Kidney tubule cell (primary cell): Measurements from ENCODE around the gene MALL.
A peak's percentile ranks its signal among the peaks of the same experiment; 100 is the strongest.
"Not testable (repeated sequence)": the region's sequence is repeated elsewhere in the genome, so short reads cannot be mapped to it uniquely, and the experiment has no call there.

Source experiments
- DNase-seq: peaks from one replicate; pipeline ENCODE4 v3.0.0-alpha.2; 2018; ENCODE audit warnings: low spot score

The MALL gene

DNA sequence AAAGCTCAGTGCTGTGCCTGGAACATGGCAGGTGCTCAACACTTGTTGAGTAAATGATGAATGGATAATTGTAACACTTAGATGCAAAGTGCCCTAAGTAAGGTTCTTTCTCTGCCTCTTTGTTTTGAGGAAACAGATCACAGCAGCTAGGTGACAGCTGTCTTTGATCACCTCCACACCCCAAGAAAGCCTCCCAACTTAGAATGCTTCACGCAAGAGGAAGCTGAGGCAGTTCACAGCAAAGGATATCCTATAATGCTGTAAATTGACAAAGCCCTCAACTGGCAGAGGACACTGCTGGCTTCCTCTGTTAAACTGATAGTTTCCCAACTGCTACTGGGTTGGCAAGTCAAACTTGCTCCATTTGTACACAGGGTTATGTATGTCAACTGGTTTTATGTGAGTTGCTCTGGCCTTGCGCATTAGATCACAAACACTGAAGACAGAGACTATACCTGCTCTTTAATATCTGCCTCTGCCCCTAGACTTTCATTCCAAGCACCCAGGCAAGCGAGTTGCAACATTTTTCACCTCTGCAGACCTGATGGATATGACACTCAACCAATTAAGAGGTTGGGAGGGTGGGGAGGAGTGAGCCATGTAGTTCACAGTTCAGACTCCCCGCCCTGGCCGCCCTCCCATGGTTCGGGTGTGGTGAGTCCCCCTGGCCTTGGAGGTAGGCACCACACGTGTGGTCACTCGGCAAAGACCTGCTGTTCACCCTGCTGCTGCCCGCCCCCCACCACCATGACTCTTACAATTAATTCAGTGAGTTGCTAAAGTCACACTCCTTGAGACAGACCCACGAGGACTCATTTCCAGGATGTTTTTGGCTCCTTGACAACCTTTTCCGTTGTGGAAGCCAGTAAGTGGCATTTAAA lies 4.8 kb upstream of the MALL start:
- DNase-seq, result no peak

DNA sequence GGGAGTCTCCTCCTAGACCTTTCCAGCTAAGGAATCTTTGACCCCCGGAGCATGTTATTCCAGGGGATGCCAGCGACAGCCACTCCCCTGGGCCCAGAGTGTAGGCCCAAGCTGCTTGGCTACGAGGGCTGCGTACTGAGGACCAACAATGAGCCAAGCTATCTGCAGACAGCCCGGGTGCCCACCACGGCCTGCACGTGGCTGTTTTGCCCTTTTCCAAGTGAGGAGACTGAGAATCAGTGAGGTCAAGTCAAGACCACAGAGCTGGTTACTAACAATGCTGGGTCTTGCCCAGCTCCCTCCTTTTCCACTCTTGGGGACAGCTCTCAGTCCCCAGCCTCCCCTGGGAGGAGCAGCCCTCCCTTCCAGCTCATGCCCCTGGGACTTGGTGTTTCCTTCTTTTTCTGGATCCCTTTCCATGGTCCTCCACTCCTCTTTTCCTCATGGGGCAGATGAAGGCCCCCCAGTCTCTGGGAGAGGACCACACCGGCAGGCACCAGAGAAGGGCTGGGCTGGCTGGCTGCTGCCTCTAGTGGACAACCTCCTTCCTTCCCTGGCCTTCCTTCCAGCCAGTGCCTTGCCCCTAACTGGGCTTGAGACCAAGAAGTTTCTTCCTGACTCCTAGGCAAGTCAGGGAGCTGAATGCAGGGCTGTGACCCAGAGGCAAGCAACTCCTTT lies 550 bp upstream of the MALL start:
- DNase-seq, result peak; percentile 67

DNA sequence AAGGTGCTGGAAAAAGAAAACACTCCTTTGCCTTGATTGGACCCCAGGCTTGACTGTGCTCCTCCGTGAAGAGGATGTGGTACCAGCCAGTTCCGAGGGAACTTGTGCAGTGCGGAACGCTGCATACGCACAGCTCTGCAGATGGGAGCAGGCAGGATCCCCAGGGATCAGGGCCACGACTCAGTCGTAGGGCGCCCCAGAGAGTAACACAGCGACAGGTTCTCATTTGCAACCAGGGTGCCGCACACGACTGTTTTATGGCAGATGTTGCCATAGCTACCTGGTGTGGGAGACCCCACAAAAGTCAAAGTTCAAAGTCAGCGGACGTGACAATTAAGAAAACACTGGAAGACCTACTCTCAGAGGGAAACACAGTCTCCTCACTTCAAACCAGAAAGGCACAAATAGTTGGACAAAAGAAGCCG lies 779 bp downstream of the MALL start:
- no peak for DNase-seq

DNA sequence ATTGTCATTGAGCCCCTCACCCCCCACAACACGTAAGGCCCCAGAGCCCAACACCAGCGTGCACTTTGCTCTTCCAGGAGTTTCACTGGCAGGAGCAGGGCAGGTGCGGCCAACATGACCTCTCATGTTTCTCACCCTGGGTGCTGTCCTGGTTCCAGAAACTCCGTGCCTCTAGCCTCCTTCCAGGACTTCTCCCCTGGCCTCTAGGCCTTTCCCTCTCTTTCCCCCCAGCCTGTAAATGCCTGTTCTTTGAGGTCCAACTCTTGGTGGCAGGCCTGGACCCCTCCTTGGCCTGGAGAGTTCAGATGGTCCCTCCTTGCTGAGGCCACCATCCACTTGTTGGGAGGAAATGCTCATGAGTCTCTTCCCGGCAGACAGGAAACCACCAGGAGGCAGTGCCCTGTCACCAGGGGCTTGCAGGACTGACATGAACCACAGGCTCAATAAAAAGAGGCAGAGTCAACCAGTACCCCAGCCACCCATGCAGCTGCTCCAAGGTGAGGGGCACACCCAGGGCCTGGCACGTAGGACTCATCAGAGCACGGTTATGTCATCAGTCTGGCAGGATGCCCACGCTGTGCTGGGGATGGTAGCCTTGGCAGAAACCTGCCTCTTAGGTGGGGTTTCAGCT lies 1.5 kb downstream of the MALL start:
- DNase-seq, result peak; percentile 90

DNA sequence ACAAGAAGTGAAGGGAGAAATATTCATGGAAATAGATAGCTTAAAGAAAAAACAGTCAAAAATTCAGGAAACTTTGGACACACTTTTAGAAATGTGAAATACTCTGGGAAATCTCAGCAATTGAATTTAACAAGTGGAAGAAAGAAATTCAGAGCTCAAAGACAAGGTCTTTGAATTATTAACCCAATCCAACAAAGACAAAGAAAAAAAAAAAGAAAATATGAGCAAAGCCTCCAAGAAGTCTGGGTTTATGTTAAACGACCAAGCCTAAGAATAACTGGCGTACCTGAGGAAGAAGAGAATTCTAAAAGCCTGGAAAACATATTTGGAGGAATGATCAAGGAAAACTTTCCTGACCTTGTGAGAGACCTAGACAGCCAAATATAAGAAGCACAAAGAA lies 7.3 kb downstream of the MALL start:
- not testable (repeated sequence) for DNase-seq

DNA sequence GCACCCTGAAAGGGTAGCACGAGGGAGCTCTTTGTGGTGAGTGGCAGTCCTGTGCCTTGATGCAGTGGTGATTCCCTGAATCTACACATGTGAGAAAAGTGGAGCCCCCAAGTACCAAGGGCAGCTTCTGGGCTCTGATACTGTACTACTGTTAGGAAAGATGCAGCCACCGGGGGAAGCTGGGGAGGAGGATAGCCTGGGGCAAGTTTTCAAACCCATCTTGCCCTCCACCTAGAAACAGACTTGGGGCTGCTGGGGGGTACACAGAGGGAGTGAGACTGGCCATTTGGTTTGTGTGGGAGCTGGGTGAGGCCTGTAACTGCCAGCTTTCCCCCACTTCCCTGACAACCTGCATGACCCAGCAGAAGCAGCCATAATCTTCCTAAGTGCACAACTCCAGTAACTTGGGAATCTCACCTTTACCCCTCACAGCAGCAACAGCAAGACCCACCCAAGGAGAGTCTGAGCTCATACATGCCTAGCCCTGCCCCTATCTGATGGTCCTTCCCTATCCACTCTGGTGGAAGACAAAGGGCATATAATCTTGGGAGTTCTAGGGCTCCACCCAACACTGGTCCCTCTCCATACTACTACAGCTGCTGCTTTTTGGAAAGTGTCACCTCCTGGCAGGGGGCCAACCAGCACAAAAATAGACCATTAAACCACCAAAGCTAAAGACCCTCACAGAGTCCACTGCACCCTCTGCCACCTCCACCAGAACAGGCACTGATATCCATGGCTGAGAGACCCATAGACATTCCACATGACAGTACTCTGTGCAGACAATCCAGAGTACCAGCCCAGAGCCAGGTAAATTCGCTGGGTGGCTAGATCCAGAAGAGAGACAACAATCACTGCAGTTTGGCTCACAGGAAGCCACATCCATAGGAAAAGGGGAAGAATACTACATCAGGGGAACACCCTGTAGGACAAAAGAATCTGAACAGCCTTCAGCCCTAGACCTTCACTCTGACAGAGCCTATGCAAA lies 8.2 kb downstream of the MALL start:
- DNase-seq, result no peak

DNA sequence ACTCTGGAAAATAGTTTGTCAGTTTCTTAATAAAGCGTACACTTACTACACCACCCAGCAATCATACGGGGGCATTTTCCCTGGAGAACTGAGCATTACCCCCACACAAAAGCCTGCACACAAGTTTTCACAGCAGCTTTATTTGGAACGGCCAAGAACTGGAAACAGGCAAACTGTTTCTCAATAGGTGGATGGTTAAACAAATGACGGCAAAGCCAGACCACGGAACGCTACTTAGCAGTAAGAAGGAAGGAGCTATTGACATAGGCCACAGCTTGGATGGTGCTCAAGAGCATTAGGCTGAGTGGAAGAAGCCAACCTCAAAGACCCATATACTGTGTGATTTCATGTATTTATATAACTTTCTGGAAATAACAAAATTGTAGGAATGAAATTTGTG lies 9.0 kb downstream of the MALL start:
- DNase-seq, result no peak

DNA sequence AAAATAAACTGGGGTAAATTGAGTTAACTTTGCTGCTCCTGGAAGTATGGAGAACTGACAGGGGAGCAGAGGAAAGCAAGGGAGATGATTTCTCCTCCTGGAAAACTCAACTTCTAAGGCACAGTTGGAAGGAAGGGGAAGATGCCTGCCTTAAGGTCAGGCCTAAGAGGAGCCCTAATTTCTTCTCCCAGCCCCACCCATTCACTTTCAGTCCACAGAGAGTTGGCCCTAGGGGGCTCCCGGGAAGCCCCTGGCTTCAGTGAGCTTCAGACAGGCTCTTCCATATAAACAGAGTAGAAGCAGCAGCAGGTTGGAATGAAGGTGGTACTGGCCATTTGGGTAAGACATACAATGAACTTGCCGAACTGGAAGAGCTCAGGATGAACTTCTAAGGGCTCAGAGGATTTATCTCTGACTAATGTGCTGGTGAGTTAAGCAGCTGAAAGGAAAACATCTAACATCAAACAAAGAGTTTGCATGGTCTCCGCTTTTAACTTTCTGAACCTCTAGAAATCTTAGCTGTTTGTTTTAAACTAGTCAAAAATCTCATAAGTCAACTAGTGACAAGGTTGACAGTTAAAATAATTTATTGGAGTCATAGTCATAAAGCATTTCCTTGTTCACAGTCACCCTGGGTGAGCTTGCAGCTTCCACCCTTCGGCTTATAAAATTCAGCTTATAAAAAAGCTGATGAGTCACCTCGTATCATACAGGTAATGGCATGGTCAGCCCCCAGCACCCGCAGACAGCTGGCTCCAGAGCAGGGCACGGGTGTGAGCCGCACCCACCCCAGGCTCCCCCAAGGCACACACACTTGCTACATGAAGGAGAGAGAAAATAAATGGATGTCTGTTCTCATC lies 9.8 kb downstream of the MALL start:
- peak; percentile 98 for DNase-seq

DNA sequence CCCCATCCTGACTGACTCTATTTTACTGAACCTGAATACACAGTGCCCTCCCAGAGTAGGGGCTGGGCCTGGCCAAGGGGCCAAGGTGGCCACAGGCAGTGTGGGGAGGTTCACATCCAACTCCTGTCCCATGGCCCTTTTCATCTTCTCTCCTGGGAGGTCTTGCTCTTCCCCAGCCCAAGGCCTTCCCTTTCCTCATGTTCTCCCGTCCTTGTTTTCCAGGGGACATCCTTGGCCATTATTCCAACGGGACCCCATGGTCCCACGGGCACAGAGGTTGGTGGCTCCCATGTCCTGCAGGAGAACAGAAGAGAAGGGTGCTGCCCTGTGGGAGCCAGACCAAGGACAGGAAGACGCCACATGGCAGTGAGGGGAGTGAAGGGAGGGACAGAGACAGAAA lies 10.4 kb downstream of the MALL start:
- no peak for DNase-seq

DNA sequence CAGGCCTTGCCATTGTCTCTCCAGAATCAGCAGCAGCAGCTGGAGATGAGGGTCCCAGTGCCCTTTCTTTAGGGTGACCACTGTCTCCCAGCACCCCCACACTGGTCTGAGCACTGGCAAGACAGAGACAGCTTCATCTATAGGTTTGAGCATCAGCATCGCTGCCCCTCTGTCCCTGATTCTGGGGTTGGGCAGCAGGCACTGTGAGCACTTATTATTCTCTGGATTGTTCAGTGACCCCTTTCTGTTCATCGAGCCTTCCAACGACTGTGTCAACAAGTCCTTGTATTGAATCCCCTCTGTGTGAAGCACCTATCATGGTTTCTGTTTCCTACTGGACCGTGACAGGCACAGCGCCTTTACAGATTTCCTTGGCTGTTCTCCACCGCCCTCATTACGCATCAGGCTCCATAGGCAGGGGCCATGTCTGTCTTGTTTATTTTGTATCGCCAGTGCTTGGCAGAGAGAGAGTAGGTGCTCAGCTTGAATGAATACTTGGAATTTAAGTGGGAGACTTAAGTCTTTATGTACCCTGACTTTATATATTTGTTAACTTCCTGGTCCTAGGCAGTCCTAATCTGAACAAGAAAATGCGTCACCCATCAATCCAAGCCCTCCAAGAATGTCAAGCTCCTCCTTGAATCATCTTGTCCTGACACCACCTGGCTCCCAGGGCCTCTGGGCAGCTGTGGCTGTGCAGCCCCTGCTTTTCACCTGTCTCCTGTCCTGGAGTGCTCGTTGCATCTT lies 11.4 kb downstream of the MALL start:
- peak; percentile 100 for DNase-seq

DNA sequence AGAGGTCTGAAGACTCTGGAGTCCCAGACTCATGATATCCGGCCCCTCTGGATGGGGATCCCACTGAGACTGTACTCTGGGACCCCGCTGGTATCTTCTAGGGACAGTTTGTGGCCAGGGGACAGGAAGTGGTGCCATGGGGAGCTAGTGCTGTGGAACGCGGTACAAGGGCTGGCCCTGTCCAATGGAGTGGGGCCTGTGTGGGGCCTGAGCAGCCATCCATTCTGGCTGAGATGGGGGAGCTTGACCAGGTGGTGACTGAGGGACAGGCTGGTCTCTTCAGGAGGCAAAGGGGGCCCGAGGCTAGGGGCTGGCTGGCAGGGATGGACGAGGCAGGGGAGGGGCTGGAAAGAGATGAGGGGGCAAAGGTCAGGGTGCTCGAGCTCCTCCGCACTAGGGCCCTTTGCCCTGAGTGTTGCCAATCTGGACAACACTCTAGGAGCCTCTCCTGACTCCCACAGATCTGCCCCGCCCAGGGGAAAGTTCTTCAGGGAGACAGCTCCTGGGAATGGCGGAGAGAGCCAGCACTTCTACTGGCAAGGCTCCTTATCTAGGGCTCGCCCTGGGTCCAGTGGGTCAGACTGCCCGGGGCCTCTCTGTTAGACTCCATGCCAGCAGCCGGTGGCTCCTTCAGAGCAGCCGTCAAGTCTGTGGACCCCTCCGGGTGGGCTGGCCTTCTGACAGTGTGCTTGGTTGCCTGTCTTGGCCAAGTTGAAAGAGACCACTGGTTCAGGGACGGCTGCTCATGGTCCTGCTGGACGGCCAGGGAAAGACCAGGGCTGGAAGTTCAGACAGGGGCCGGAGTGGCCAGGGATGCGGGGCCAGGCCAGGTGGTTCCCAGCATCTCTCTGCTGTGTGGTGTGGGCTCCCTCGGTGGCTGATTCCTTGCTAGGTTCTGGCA lies 12.3 kb downstream of the MALL start:
- DNase-seq, result no peak

DNA sequence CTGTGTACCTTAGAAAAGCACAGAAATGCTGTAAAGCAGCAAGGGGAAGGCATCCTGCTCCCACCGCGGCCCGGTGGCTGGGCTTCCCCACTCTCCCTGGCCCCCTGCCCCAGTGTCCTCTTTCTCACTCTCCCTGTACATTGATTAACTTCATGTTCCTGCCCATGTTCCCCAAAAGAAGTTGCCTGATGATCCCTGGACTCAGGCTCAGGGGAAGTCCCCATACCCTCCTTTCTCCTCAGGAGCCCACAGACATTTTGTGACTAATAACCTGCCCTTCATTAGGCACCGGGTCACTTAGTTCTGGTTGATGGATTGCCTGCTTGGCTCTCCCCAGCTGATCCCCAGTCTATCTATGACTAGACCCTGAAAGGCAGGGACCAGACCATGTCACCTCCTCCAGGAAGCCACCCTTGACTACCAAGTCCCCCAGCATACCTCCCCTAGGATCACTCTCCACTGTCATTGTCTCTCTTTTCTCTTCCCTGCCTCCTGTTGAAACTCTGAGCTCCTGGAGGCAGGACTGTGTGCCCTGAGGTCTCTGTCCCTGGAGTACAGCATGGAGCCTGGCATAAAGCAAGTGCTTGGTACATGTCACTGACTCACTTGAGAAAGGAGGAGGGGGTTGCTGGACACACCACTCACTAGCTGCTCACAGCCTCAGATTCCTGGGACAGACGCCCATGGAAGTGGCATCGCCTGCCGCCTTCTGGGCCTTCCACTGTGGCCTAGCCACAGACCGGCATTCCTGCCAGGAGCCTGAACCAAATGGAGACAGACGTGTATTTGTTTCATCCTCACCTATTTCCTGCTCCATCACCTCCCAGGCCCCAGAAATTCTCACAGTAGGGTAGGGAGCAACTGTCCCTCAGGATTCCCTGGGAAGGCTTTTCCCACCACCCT lies 13.5 kb downstream of the MALL start:
- peak; percentile 98 for DNase-seq

DNA sequence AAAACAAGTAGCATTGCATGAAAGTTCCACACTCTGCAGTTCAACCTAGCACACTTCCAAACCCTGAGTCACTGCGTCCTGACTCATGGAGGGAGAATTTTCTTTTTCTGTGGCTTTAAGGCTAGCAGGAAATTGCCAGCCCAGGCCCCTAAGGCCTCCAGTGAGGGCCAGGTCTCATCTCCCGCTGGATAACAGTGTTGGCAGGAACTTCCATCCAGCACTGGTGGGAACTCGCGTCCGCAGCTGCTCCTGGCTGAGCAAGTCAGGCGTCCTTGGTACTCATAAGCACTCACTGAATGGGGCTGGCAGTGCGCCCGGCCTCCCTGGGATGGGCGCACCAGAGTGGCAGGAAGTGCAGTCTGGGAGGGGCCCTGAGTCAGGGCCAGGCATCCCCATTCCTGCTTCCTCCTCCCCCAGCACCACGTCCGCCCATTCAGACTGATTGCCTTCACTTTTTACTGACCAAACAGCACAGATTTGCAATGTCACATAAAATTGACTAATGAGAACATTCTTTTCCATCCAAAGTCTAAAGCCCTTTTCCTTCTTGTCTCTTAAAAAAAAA lies 14.3 kb downstream of the MALL start:
- DNase-seq, result peak; percentile 100

DNA sequence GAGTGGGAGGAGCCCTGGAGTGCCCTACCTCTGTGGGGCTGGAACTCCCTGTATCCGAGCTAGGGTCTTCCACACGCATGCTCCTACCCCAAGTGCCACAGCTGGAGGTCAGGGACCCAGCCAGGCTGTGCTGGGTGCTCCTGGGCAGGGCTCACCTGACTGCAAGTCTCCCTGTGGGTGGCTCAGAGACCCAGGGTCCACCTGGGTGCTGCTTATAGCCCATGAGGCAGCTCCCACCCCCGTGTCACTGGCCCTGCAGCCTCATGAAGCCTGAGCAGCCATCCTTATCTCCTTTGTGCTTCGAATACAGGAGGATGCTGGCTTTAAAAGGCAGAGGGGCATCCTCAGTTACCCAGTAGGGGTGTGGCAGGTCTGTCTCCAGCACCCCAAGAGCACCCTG lies 14.7 kb downstream of the MALL start:
- DNase-seq, result not testable (repeated sequence)

DNA sequence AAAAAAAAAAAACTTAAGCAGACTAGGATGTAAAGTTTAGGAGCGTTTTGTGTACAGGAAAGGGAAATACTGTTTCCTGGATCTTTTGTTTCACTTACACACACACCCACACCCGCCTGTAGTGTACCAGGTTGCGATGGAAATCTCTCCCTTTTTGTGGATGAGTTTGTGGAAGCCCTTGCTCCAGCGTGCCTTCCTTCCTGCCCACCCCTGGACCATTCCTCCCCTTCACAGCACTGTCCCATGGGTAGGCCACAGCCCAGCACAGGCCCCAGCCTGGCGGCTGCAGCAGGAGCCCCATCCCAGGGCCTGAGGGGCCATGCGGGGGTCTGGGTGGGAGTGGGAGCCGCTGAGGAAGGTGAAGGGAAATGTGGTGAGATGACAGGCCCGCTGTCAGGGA lies 15.1 kb downstream of the MALL start:
- DNase-seq, result no peak

DNA sequence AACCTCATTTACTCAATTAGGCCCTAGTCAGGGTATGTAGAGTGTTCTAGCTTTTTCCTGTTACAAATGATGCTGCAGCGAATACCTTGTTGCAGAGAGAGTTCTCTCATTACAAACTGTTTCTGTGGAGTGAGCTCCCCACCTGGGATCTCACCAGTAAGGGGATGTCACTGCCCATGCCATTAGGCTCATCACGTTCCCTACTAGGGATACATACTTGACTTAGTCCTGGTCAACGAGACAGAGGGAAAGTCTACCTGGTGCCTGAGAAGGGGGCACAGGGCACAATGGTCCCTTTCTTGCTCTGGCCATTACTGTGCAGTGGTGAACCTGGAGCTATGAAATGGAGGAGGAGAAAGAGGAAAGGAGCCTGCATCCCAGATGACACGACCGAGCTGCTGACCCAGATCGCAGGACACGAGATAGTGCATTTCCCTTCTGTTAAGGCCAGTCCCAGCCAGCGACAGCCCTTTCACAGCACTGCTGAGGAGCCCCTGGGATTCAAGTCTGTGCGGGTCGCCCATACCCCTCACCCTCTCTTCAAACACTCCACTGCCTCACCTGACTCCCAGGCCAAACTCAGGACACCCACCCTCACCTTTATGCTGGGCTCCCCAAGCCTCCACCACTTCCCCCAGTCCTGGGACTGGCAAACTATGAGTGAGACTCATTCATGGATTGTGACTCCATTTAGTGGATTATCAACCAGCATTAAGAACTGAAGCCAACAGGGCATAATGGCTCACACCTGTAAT lies 16.0 kb downstream of the MALL start:
- no peak for DNase-seq

DNA sequence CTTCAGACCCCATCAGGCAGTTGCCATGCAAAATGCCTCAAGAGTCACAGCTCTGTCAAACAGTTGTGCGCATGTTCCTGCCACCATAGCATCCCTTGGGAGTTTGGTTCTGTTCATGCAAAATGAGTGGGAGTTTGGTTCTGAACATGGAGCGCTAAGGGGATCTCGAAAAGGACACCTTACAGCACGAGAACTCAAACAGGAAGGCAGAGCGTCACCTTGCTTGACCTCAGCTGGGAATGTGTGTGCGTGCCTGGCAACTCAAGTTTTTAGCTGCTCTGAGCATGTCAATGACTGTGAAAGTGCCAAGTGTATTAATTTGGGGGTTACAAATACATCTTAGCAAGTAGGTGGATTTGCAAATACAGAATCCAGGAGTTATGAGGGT lies 16.6 kb downstream of the MALL start:
- no peak for DNase-seq
